Measurements from ENCODE around the gene C19orf81.

Gene C19orf81

GRCh38 chr19:50652722-50653121 lies 3.5 kb downstream of the C19orf81 start:
- no peak for TF ChIP-seq CTCF (IDR thresholded peaks at IDR 0.05; ENCODE audit: low read depth, low read length, missing control alignments)
- Histone ChIP-seq H3K27me3 (replicated peaks) (no peaks in the 10 kb centered on the region), H3K36me3 (replicated peaks) (no peaks in the 10 kb centered on the region), H3K27ac (no peak overlapping the region), H3K4me3 (ENCODE audit: low read depth, low read length) (no peak overlapping the region)
- DNase-seq = no peak
- in situ Hi-C loops (cut with HindIII; ENCODE audit: low pct_ligation_motif_present, low sequenced_read_pairs) = no loop called here

- in situ Hi-C loops (cut with HindIII; ENCODE audit: low pct_ligation_motif_present, low sequenced_read_pairs) = no loop called here
- no peak for DNase-seq
- Histone ChIP-seq H3K4me3 (ENCODE audit: low read depth, low read length) (no peak overlapping the region), H3K36me3 (replicated peaks) (no peaks in the 10 kb centered on the region), H3K27ac (no peak overlapping the region), H3K27me3 (replicated peaks) (no peaks in the 10 kb centered on the region)
- no peak for TF ChIP-seq CTCF (IDR thresholded peaks at IDR 0.05; ENCODE audit: low read depth, low read length, missing control alignments)
Observed at GRCh38 chr19:50654882-50655281, 5.6 kb downstream of the C19orf81 start.

GRCh38 chr19:50657222-50657669 lies 8.0 kb downstream of the C19orf81 start:
- DNase-seq = no peak
- Histone ChIP-seq H3K36me3 (replicated peaks) (no peaks in the 10 kb centered on the region), H3K27me3 (replicated peaks) (no peaks in the 10 kb centered on the region), H3K27ac (no peak overlapping the region), H3K4me3 (ENCODE audit: low read depth, low read length) (no peak overlapping the region)
- in situ Hi-C loops (cut with HindIII; ENCODE audit: low pct_ligation_motif_present, low sequenced_read_pairs) = no loop called here
- no peak for TF ChIP-seq CTCF (IDR thresholded peaks at IDR 0.05; ENCODE audit: low read depth, low read length, missing control alignments)

GRCh38 chr19:50657712-50658440 lies 8.6 kb downstream of the C19orf81 start:
- peak overlapping the region; percentile 41 for H3K27ac ChIP-seq

GRCh38 chr19:50658441-50659317 lies 9.4 kb downstream of the C19orf81 start:
- Histone ChIP-seq H3K27ac (peak overlapping the region; percentile 17), H3K36me3 (replicated peaks) (no peaks in the 10 kb centered on the region), H3K4me3 (ENCODE audit: low read depth, low read length) (peak overlapping the region; percentile 24), H3K27me3 (replicated peaks) (no peaks in the 10 kb centered on the region)
- in situ Hi-C loops (cut with HindIII; ENCODE audit: low pct_ligation_motif_present, low sequenced_read_pairs) = no loop called here
- no peak for TF ChIP-seq CTCF (IDR thresholded peaks at IDR 0.05; ENCODE audit: low read depth, low read length, missing control alignments)
- peak; percentile 29 for DNase-seq

More at GRCh38 chr19:50657712-50658440, 8.6 kb downstream of the C19orf81 start:
- Histone ChIP-seq H3K27me3 (replicated peaks) (no peaks in the 10 kb centered on the region), H3K4me3 (ENCODE audit: low read depth, low read length) (no peak overlapping the region), H3K36me3 (replicated peaks) (no peaks in the 10 kb centered on the region)
- DNase-seq = peak; percentile 99
- in situ Hi-C loops (cut with HindIII; ENCODE audit: low pct_ligation_motif_present, low sequenced_read_pairs) = no loop called here
- no peak for TF ChIP-seq CTCF (IDR thresholded peaks at IDR 0.05; ENCODE audit: low read depth, low read length, missing control alignments)
